ENCODE data around the gene DLL1.
"Not testable (repeated sequence)": the region's sequence is repeated elsewhere in the genome, so short reads cannot be mapped to it uniquely, and the experiment has no call there.

The DLL1 gene

GRCh38 chr6:170266061-170266825 lies 24.6 kb downstream of the DLL1 start:
- no peak for DNase-seq

GRCh38 chr6:170265655-170266054 lies 25.2 kb downstream of the DLL1 start:
- no peak for DNase-seq

GRCh38 chr6:170264644-170265043 lies 26.2 kb downstream of the DLL1 start:
- DNase-seq, result not testable (repeated sequence)

GRCh38 chr6:170264086-170264485 lies 26.8 kb downstream of the DLL1 start:
- no peak for DNase-seq

GRCh38 chr6:170263410-170263809 lies 27.5 kb downstream of the DLL1 start:
- no peak for DNase-seq

- DNase-seq, result no peak
Measured at GRCh38 chr6:170262489-170263088, 28.3 kb downstream of the DLL1 start.

- no peak for DNase-seq
Measured at GRCh38 chr6:170261643-170262488, 29.0 kb downstream of the DLL1 start.

GRCh38 chr6:170260686-170261085 lies 30.2 kb downstream of the DLL1 start:
- DNase-seq, result no peak

GRCh38 chr6:170259278-170259677 lies 31.6 kb downstream of the DLL1 start:
- DNase-seq, result no peak

- DNase-seq, result no peak
Measured at GRCh38 chr6:170258407-170258806, 32.5 kb downstream of the DLL1 start.

- DNase-seq, result no peak
Measured at GRCh38 chr6:170257376-170257775, 33.5 kb downstream of the DLL1 start.

GRCh38 chr6:170256641-170257040 lies 34.2 kb downstream of the DLL1 start:
- DNase-seq, result no peak

GRCh38 chr6:170255426-170256125 lies 35.3 kb downstream of the DLL1 start:
- DNase-seq, result no peak

- no peak for DNase-seq
Measured at GRCh38 chr6:170254315-170255213, 36.3 kb downstream of the DLL1 start.

- no peak for DNase-seq
Measured at GRCh38 chr6:170253910-170254269, 37.0 kb downstream of the DLL1 start.

GRCh38 chr6:170253226-170253909 lies 37.5 kb downstream of the DLL1 start:
- DNase-seq, result no peak

- DNase-seq, result no peak
Measured at GRCh38 chr6:170251776-170252571, 38.9 kb downstream of the DLL1 start.

- DNase-seq, result no peak
Measured at GRCh38 chr6:170250981-170251775, 39.7 kb downstream of the DLL1 start.

- DNase-seq, result no peak
Measured at GRCh38 chr6:170250455-170250854, 40.4 kb downstream of the DLL1 start.

- DNase-seq, result no peak
Measured at GRCh38 chr6:170249817-170250216, 41.1 kb downstream of the DLL1 start.

Data from stimulated activated CD4-positive, alpha-beta T cell treated with anti-CD3 and anti-CD28 coated beads, Interleukin-2, amount 100 ng/mL, for 24 hours (primary cell).